ENCODE results near the gene KRTAP16-1.

The KRTAP16-1 gene

DNA sequence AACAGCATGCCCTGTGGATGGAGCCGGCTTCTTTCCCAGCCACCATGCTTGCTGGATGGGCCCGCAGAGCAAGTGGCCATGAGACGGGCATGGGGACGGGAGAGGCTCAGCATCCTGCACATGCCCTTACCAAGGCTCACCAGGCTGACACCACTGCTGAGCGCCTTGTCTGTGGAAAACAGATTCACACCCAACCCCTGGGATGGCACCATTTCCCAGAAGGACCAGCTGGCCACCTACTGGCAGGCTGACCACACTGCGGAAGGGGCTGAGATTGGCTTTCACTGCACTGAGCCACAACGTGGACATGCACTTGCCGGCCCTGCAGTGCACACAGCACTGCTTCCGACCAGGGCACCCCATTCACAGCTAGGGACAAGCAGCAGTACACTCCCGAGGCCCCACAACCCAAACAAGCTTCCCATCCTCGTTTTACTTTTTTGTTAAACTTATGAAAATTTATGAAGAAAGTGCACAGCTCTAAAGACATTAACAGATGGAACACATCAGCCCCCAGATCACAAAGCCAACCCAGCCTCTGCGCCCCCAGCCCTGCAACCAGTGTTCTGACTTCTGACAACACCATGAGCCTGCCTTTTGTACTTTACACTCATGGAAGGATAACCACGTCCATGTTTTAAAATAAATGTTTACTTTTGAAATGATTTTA is 20.3 kb upstream of the KRTAP16-1 start:
- DNase-seq (ENCODE audit: low read depth in 2 of 2): no peak

DNA sequence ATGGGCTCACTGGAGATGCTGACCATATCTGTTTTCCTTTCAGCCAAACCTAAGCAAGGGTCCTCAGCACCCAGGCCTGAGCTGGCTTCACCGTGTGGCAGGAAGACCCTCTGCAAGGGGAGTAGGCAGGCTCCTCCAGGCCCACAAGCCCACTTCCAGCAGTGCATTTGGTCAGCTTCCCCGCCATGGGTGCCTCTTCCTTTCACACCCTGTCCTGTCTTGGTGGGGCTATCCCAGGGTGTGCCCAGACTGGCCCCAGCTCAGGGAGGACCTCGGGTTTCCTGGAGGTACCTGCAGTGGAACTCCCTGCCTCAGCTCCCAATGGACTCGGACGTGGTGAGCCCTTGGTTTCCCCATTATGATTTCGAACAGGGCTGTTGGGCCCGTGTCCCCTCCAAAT is 19.1 kb upstream of the KRTAP16-1 start:
- no peak for DNase-seq (ENCODE audit: low read depth in 2 of 2)

- DNase-seq (ENCODE audit: low read depth in 2 of 2): no peak
These were observed 18.5 kb upstream of the KRTAP16-1 start for GRCh38 chr17:41327411-41328120.

- DNase-seq (ENCODE audit: low read depth in 2 of 2): no peak
These were observed 17.4 kb upstream of the KRTAP16-1 start for GRCh38 chr17:41326173-41327145.

DNA sequence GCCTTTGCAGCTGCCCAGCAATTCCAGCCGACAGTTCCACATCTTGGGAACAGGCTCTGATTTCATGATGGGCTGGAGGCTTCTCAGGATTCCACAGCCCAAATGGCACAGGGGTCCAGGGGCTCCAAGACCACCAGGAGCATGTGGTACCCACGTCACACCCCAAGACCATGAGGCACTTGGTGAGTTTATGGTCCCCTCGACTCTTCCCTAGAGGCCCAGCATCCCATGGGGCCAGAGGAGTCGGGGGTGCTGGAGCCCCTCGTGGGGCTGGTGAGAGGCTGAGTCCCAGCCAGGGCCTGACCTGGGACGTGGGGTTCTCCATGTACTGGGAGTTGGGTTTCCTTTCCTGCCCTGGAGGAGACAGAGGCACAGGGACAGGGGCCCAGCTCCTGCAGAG is 16.5 kb upstream of the KRTAP16-1 start:
- no peak for DNase-seq (ENCODE audit: low read depth in 2 of 2)

GRCh38 chr17:41325126-41325525 is 16.0 kb upstream of the KRTAP16-1 start:
- no peak for DNase-seq (ENCODE audit: low read depth in 2 of 2)

DNA sequence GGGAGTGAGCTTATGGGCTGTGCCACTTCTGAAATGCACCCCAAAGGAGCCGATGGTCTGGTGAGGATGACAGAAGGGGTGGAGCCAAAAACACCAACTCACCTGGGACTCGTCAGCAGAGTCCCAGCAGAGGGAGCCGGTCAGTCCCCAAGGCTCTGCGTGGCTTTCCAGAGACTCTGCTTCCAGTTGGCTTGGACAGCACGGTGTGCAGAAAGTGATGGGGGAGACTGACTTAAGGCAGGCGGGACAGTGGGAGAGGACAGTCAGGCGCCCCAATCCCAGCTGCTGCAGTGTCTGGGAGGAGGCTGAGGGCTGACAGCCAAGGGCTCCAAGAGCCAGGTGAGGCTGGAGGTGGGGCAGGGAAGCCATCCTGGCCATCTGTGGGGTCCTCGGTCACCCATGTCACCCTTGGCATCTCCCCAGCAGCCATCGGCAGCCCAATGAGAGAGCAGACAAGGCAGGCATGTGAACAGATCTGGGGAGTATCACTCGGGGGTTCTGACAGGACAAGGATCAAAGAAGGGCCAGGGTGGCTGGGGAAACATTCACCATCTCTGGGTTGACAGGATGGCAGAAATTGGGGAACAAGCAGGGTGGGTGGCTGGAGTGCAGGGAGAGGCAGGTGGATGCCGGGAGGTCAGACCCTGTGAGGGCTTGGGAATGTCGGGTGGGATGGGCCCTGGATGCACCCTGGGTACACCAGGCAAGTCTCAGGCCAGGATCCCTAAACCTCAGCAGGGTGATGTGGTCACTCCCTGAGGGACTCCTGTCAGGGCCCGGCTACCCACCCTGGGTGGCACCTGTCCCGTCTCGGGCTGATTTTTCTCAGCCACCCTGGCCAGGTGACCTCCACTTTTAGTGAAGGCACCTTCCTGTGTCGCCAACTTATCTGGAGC is 15.3 kb upstream of the KRTAP16-1 start:
- no peak for DNase-seq (ENCODE audit: low read depth in 2 of 2)

DNA sequence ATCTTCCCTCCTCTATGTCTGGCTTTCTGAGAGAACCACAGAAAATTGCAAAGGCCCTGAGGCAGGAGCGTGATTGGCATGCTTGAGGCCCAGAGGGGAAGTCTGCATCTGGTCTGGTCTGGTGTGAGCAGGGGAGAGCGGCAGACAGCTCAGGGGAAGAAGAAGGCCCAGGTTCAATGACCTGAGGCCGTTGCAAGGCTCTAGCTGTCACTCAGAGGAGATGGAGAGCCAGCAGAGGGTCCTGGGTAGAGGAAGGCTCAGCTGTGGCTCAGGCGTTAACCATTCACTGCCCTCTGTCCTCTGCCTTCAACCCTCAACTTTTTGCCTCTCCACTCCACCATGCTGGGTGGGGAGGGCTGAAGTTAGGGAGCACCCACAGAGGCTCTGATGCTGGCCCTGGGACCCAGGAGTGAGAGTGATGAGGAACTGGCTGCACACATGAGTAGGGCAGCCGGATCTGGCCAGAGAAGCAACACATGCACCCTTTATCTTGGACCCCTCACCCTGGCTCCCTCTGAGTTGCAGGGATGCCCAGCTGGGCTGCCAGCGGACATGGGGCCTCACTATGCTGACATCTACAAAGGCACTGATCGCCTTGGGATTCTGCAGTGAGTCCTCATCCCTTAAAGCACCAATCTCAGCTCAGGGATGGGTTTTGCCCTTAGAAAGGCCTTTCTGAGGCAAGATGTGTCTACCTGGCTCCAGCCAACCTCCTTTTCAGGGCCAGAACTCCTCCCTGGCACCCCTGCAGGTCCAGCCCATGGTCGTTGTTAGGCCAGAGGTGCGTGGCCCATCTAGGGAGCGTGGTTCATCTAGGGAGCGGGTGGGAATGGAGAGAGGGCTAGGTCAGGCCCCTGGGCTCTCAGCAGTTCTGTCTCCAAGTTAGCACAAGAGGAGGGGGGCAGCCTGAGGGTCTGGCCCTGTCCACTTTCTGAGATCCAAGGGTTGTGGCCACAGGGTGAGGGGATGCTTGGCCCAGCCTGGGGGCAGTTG is 14.1 kb upstream of the KRTAP16-1 start:
- no peak for DNase-seq (ENCODE audit: low read depth in 2 of 2)

DNA sequence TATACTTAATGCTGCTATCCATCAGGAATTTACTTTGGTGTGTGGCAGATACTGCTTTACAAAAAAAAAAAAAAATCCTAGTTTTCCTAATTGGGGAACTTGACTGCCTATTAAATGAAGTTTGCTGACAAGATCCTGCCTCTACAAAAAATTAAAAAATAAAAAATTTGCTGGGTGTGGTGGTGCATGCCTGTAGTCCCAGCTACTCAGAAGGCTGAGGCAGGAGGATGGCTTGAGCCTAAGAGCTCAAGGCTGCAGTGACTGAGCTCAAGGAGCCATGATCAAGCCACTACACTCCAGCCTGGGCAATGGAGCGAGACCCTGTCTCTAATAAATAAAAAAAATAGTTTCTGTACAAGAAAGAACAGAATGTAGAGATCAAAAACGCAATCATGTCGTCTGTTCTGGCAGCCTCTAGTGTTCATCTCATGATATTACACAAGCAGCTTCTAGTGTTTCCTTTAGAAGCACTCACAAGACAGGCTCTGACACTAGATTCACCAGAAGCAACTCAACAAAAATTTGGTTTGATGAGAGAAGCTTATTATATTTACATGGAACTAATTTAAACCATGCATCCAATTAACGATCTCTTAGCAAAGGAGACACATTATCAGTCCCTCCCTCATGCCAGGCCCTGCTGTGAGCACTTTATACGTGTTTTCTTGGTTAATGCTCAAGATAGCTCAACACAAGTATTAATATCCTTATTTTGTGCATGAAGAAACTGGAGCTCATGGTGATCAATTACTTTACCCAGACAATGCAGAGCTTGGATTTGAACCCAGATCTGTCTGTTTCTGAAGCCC is 13.2 kb upstream of the KRTAP16-1 start:
- DNase-seq (ENCODE audit: low read depth in 2 of 2): no peak

- DNase-seq (ENCODE audit: low read depth in 2 of 2): no peak
These were observed 9.1 kb upstream of the KRTAP16-1 start for GRCh38 chr17:41318231-41318630.

GRCh38 chr17:41315814-41316445 is 6.8 kb upstream of the KRTAP16-1 start:
- no peak for DNase-seq (ENCODE audit: low read depth in 2 of 2)

DNA sequence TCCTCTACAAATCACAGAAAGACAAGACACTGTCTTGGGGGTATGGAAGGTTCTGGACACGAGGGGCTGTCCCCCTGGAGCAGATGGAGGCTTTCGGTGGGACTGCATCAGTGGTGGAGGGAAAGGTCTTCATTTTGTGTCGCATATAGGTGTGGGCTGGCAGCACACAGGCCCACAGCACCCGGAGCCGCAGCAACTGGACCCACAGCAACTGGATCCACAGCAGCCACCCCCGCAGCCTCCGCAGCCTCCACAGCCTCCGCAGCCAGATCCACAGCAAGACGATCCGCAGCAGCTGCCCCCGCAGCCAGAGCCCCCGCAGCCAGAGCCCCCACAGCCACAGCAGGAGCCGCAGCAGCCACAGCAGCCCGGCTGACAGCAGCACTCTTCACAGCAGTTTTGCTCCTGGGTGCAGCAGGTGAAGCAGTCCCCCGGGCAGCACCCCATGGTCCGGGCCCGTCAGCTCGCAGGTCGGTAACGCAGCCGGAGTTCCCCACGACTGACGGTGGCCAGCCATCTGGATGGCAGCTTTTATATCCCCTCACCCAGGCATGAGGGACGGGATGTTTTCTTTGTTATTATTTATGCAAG is 6.2 kb upstream of the KRTAP16-1 start, which contains the start of gene KRTAP17-1:
Gene KRTAP17-1 (minus strand): TSS at position 507 of the 591 bp plus-strand sequence. CDS start 60 bp downstream, at position 447.
- DNase-seq (ENCODE audit: low read depth in 2 of 2): no peak

DNA sequence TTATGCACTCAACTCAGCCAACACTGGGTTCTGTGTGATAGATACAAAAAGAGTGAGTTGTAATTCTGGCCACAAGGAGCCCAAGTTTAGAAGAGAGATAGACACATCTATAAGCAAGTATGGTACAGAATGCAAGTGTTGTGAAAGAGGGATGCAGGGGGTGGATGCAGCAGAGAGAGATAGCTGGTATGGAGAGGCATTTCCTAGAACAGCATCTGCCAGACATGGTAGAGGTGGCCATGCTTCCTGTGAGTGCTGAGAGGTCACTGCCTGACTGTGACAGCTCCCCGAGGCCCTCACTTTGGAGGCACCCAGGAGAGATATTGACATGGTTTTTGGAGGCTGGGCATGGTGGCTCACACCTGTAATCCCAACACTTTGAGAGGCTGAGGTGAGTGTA is 2.0 kb upstream of the KRTAP16-1 start:
- no peak for DNase-seq (ENCODE audit: low read depth in 2 of 2)

DNA sequence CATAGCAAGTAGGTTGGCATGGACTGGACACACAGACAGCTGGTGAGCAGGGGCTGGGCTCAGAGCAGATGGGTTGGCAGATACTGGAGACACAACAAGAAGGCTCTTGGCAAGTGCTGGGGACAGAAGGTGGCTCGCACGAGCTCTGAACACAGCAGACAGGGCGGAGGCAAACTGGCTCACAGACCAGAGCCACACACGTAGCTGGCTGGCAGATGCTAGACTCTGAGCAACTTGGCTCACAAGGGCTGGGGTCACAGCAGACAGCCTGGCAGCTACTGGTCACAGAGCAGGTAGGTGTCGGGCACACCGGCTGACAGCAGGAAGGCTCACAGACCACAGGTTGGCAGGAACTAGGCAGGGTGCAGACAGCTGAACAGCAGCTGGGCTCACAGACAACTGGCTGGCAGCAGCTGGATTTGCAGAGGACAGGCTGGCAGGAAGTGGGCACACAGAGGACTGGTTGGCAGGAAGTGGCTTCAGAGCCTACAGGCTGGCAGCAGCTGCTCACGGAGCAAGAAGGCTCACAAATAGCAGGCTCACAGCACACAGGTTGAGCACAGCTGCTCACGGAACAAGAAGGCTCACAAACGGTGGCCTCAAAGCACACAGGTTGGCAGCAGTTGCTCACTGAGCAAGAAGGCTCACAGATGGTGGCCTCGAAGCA is 725 bp downstream of the KRTAP16-1 start:
- peak; percentile 52 to 57 for DNase-seq (ENCODE audit: low read depth in 2 of 2)

- DNase-seq (ENCODE audit: low read depth in 2 of 2): no peak
These were observed 1.5 kb downstream of the KRTAP16-1 start for GRCh38 chr17:41307647-41308046.

DNA sequence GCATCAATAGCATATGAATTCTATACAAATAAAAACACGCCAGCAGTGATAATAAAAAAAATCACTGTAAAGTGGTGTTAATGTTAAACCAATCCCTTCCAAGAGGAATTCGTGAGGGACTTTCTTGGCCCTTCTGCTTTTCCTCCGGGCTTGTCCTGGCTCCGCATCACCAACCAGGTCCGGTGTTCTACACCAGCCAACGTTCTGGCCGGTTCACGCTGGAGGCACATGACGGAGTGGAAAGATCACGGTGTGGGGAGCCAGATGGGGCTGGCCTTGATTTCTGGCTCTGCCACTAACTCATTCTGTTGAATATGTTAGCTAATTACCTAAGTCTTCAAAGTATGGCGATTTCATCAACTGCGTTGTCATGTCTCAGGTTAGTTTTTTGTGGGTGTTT is 5.0 kb downstream of the KRTAP16-1 start:
- DNase-seq (ENCODE audit: low read depth in 2 of 2): no peak

DNA sequence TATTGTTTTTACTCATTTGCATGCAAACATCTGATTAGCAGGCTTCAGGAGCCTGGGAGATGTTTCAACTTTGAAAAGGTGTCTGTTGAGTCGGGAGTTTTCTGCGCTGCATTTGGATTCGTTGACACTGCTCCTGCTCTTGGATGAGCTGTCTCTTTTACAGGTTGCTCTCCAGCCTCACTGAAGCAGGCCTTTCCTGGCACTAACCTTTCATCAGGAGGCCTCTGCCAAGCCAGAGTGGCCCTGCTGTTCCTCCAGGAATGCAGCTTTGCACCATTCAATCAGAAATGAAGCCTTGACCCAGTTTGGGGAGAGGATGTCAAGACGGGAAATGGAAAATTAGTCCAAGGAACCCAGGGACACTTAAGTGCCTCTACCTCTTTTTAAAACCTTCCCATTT is 6.1 kb downstream of the KRTAP16-1 start:
- DNase-seq (ENCODE audit: low read depth in 2 of 2): no peak

Measured in stimulated activated CD8-positive, alpha-beta memory T cell treated with anti-CD3 and anti-CD28 coated beads, Interleukin-7, amount 100 ng/mL, for 1 hour (primary cell).